HepG2 (cell line): ENCODE results near the gene SMAD7. TPM values are rescaled to one million over a fixed set of nuclear protein-coding genes. Genes with fewer than 3 reads are reported as not detected.
A peak's percentile ranks its signal among the peaks of the same experiment; 100 is the strongest.

Experiments
- AGO2 ChIP-seq: fragments of 200-400 bp; formaldehyde crosslinking; optimal IDR thresholded peaks from 2 replicates; pipeline ENCODE3; 2017; ENCODE audit warnings: mild to moderate bottlenecking, low read depth, low read length, moderate library complexity
- ERF ChIP-seq: IDR thresholded peaks from 2 replicates; pipeline ENCODE4 v1.6.1; 2018; ENCODE audit warnings: missing biosample characterization, missing genetic modification reagents
- FOXK1 ChIP-seq: sonication (generic); formaldehyde crosslinking; IDR thresholded peaks from 2 replicates; pipeline ENCODE4 v1.4.0; 2020; ENCODE audit warnings: low read depth, missing genetic modification reagents, borderline replicate concordance
- HDAC1 ChIP-seq: sonication (generic); formaldehyde crosslinking; IDR thresholded peaks from 2 replicates; pipeline ENCODE4 v1.5.1; 2020; ENCODE audit warnings: mild to moderate bottlenecking, missing genetic modification reagents
- HHEX ChIP-seq: IDR thresholded peaks from 2 replicates; pipeline ENCODE4 v1.6.1; 2016; ENCODE audit warnings: control low read depth
- KLF16 ChIP-seq, 2 experiments: sonication (generic) in 1 of 2; formaldehyde crosslinking in 1 of 2; IDR thresholded peaks; 2 replicates each; pipeline versions ENCODE4 v1.6.1 to v1.8.0; 2016 to 2023; ENCODE audit warnings: missing genetic modification reagents in 2 of 2, missing compliant biosample characterization in 1 of 2
- MTF2 ChIP-seq: sonication (generic); formaldehyde crosslinking; IDR thresholded peaks from 2 replicates; pipeline ENCODE4 v1.5.0; 2020; ENCODE audit warnings: missing genetic modification reagents, borderline replicate concordance
- NFKB2 ChIP-seq: sonication (generic); formaldehyde crosslinking; IDR thresholded peaks from 2 replicates; pipeline ENCODE4 v1.4.0; 2020; ENCODE audit warnings: missing genetic modification reagents, borderline replicate concordance
- SETDB1 ChIP-seq: sonication (generic); formaldehyde crosslinking; IDR thresholded peaks from 2 replicates; pipeline ENCODE4 v1.5.1; 2020; ENCODE audit warnings: missing genetic modification reagents, mild to moderate bottlenecking, borderline replicate concordance
- SIN3B ChIP-seq: fragments of 150-350 bp; IDR thresholded peaks from 2 replicates; pipeline ENCODE4 v1.6.1; 2014; ENCODE audit warnings: low read length
- SP5 ChIP-seq: IDR thresholded peaks from 2 replicates; pipeline ENCODE4 v1.6.1; 2016; ENCODE audit warnings: low read depth, borderline replicate concordance
- ZFY ChIP-seq: sonication (generic); formaldehyde crosslinking; IDR thresholded peaks from 2 replicates; pipeline ENCODE4 v1.4.0; 2020; ENCODE audit warnings: missing genetic modification reagents
- polyA plus RNA-seq, 8 experiments: library from polyadenylated mRNA; depleted of rRNA in 3 of 8; stranded (reverse) in 7 of 8; unstranded in 1 of 8; fragments of >200 nt; fragmentation: Illumina TruSeq in 4 of 8; extraction: Trizol in 4 of 8; gene quantifications; 2 replicates each; pipeline versions ENCODE4 v1.2.1 to v1.2.3, GENCODE V29; 2011 to 2016; ENCODE audit warnings: low read depth in 4 of 8, missing spikeins in 1 of 8, mixed read lengths in 1 of 8; ENCODE audit not compliant: insufficient read depth in 1 of 8
- total RNA-seq, 5 experiments: library from RNA; depleted of rRNA; stranded (reverse); fragments of >200 nt; fragmentation: Illumina TruSeq; extraction: Trizol; gene quantifications; 2 replicates each; pipeline ENCODE4 v1.2.3, GENCODE V29; 2016; ENCODE audit warnings: low read depth in 1 of 5
- TF ChIP-seq, protein P1 (sequence below): sonication (generic); formaldehyde crosslinking; IDR thresholded peaks from 2 replicates; pipeline ENCODE4 v1.4.0; 2020; ENCODE audit warnings: missing genetic modification reagents, borderline replicate concordance
- TF ChIP-seq, protein P2 (sequence below): IDR thresholded peaks from 2 replicates; pipeline ENCODE4 v1.4.0; 2020; ENCODE audit warnings: mild to moderate bottlenecking, missing genetic modification reagents
- TF ChIP-seq, protein P3 (sequence below): sonication (generic); formaldehyde crosslinking; IDR thresholded peaks from 2 replicates; pipeline ENCODE4 v1.4.0; 2020; ENCODE audit warnings: mild to moderate bottlenecking, missing genetic modification reagents
- TF ChIP-seq, protein P4 (sequence below): sonication (generic); formaldehyde crosslinking; conservative IDR thresholded peaks from 2 replicates; pipeline ENCODE4 v1.4.0; 2020; ENCODE audit warnings: missing genetic modification reagents

Gene SMAD7
- total and polyA plus RNA-seq, 2 of the 13 experiments (the other 11 are each of a cell fraction or from before 2014, with no cell fraction given) = 17.4 to 24.7 TPM

DNA sequence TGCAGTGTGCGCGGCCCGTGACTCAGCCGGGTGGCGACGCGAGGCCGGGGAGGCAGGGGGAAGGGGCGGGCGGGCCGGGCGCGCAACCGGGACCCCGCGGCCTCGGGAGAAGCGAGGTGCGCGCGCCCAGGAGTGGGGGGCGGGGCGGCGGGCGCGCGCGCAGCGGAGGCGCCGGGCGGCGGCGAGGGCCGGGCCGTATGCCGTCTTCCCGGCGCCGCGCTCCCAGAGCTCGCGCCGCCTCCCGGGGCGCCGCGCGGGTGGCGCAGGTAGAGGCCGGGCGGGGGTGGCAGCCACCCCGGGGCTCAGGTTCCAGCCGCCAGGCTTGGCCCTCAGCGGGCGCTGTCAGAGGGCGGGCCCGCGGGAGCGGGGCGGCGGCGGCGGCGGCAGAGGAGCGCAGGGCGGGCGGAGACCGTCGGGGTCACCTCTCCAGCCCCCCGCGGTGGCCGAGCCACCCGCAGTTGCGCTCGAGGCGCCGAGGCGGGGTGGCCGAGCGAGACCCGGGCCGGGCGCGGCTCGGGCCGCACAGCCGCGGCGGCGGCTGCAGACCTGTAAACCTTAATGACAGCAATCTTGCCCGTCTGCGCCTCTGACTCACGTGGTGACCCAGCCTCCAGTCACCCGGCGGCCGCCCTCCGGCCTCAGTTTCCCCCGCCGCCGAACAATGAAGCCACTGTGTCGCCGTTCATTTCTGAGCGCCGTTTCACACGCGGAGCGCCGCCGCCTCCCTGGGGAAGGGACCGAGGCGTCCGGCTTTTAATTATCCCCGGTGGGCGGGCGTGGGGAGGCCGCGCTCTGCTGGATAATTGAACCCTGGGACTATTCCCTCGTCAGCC, 25.3 kb upstream of the SMAD7 start (continued):
- TF ChIP-seq, protein P1, sequence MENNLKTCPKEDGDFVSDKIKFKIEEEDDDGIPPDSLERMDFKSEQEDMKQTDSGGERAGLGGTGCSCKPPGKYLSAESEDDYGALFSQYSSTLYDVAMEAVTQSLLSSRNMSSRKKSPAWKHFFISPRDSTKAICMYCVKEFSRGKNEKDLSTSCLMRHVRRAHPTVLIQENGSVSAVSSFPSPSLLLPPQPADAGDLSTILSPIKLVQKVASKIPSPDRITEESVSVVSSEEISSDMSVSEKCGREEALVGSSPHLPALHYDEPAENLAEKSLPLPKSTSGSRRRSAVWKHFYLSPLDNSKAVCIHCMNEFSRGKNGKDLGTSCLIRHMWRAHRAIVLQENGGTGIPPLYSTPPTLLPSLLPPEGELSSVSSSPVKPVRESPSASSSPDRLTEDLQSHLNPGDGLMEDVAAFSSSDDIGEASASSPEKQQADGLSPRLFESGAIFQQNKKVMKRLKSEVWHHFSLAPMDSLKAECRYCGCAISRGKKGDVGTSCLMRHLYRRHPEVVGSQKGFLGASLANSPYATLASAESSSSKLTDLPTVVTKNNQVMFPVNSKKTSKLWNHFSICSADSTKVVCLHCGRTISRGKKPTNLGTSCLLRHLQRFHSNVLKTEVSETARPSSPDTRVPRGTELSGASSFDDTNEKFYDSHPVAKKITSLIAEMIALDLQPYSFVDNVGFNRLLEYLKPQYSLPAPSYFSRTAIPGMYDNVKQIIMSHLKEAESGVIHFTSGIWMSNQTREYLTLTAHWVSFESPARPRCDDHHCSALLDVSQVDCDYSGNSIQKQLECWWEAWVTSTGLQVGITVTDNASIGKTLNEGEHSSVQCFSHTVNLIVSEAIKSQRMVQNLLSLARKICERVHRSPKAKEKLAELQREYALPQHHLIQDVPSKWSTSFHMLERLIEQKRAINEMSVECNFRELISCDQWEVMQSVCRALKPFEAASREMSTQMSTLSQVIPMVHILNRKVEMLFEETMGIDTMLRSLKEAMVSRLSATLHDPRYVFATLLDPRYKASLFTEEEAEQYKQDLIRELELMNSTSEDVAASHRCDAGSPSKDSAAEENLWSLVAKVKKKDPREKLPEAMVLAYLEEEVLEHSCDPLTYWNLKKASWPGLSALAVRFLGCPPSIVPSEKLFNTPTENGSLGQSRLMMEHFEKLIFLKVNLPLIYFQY = no peak
- TF ChIP-seq AGO2 (no peak), HHEX (CRISPR knock-in tag) (no peak), SIN3B (no peak), NFKB2 (CRISPR knock-in tag) (0 out of 2 replicates have a peak, but pooled peaks have one; percentile 13), ERF (no peak), SETDB1 (CRISPR knock-in tag) (no peak), SP5 (CRISPR knock-in tag) (no peak), HDAC1 (CRISPR knock-in tag) (no peak), KLF16 (CRISPR knock-in tag; IDR thresholded peaks at IDR 0.05) (no peak), ZFY (CRISPR knock-in tag) (peak; percentile 49), MTF2 (CRISPR knock-in tag) (no peak), FOXK1 (CRISPR knock-in tag) (no peak)
- TF ChIP-seq, protein P2, sequence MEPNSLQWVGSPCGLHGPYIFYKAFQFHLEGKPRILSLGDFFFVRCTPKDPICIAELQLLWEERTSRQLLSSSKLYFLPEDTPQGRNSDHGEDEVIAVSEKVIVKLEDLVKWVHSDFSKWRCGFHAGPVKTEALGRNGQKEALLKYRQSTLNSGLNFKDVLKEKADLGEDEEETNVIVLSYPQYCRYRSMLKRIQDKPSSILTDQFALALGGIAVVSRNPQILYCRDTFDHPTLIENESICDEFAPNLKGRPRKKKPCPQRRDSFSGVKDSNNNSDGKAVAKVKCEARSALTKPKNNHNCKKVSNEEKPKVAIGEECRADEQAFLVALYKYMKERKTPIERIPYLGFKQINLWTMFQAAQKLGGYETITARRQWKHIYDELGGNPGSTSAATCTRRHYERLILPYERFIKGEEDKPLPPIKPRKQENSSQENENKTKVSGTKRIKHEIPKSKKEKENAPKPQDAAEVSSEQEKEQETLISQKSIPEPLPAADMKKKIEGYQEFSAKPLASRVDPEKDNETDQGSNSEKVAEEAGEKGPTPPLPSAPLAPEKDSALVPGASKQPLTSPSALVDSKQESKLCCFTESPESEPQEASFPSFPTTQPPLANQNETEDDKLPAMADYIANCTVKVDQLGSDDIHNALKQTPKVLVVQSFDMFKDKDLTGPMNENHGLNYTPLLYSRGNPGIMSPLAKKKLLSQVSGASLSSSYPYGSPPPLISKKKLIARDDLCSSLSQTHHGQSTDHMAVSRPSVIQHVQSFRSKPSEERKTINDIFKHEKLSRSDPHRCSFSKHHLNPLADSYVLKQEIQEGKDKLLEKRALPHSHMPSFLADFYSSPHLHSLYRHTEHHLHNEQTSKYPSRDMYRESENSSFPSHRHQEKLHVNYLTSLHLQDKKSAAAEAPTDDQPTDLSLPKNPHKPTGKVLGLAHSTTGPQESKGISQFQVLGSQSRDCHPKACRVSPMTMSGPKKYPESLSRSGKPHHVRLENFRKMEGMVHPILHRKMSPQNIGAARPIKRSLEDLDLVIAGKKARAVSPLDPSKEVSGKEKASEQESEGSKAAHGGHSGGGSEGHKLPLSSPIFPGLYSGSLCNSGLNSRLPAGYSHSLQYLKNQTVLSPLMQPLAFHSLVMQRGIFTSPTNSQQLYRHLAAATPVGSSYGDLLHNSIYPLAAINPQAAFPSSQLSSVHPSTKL (CRISPR knock-in tag) = no peak
- TF ChIP-seq, protein P3, sequence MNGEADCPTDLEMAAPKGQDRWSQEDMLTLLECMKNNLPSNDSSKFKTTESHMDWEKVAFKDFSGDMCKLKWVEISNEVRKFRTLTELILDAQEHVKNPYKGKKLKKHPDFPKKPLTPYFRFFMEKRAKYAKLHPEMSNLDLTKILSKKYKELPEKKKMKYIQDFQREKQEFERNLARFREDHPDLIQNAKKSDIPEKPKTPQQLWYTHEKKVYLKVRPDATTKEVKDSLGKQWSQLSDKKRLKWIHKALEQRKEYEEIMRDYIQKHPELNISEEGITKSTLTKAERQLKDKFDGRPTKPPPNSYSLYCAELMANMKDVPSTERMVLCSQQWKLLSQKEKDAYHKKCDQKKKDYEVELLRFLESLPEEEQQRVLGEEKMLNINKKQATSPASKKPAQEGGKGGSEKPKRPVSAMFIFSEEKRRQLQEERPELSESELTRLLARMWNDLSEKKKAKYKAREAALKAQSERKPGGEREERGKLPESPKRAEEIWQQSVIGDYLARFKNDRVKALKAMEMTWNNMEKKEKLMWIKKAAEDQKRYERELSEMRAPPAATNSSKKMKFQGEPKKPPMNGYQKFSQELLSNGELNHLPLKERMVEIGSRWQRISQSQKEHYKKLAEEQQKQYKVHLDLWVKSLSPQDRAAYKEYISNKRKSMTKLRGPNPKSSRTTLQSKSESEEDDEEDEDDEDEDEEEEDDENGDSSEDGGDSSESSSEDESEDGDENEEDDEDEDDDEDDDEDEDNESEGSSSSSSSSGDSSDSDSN (CRISPR knock-in tag) = peak; percentile 64; the same call in 1 of the 2 replicates
- TF ChIP-seq, protein P4, sequence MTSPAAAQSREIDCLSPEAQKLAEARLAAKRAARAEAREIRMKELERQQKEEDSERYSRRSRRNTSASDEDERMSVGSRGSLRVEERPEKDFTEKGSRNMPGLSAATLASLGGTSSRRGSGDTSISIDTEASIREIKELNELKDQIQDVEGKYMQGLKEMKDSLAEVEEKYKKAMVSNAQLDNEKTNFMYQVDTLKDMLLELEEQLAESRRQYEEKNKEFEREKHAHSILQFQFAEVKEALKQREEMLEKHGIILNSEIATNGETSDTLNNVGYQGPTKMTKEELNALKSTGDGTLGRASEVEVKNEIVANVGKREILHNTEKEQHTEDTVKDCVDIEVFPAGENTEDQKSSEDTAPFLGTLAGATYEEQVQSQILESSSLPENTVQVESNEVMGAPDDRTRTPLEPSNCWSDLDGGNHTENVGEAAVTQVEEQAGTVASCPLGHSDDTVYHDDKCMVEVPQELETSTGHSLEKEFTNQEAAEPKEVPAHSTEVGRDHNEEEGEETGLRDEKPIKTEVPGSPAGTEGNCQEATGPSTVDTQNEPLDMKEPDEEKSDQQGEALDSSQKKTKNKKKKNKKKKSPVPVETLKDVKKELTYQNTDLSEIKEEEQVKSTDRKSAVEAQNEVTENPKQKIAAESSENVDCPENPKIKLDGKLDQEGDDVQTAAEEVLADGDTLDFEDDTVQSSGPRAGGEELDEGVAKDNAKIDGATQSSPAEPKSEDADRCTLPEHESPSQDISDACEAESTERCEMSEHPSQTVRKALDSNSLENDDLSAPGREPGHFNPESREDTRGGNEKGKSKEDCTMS = no peak
